Smooth muscle cell of trachea (primary cell): ENCODE data around the gene PDX1. TPM values are rescaled to one million over a fixed set of nuclear protein-coding genes. Genes with fewer than 3 reads are reported as not detected.

Experiments used
- total RNA-seq: library from RNA; depleted of rRNA; stranded (reverse); fragments of >200 nt; gene quantifications from 2 replicates; pipeline ENCODE4 v1.2.1, GENCODE V29; 2014

Gene PDX1
- total RNA-seq, result not detected in 2 replicates

DNA sequence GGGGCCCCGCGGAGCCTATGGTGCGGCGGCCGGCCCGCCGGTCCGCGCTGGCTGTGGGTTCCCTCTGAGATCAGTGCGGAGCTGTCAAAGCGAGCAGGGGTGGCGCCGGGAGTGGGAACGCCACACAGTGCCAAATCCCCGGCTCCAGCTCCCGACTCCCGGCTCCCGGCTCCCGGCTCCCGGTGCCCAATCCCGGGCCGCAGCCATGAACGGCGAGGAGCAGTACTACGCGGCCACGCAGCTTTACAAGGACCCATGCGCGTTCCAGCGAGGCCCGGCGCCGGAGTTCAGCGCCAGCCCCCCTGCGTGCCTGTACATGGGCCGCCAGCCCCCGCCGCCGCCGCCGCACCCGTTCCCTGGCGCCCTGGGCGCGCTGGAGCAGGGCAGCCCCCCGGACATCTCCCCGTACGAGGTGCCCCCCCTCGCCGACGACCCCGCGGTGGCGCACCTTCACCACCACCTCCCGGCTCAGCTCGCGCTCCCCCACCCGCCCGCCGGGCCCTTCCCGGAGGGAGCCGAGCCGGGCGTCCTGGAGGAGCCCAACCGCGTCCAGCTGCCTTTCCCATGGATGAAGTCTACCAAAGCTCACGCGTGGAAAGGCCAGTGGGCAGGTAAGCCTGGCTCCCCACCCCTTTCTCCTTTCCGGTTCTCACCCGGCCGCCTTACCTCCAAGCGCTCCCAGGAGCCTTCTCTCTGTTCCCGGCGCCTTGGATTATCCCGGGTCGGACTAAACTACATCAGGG is at the start of gene PDX1:
Gene PDX1, plus strand, starts transcription at position 67 of the 743 bp plus-strand sequence. Its CDS starts 139 bp downstream, at position 206.

DNA sequence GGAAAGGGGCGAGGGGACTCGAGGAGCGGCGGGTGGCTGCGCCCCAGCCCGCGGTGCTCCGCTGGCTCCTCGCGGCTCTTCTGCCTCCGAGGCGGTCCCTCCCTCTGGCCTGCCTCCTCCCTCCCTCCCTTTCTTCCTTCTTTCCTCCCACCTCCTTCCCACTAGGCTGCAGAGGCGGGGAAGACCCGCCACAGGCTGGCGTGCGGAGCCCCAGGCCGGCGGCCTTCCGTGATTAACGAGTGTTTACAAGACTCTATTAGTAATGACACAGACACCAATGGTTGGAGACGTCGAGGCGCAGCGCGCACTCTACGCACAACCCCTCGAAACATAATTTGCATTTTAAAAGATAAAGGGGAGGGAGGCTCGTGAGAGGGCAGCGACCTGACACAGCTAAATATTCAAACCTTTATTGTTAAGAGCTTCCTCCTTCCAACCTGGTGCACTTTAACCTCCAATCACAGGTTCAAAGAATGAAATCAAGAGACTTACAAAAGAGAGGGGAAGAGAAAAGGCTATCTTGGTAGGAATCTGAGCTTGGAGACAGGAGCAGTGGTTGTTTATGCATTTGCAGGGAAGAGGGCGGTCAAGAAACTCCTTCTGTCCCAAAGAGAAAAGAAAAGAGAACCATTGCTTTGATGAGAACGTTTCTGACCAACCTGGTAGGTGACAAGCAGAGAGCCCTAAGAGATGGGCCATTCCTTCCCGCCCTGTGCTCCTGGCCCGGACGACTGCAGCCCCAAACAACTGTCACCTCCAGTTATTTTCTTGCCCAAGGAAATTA is 49.5 kb downstream of the PDX1 start, which contains the start of gene CDX2:
Gene CDX2, minus strand, starts transcription at position 234 of the 784 bp plus-strand sequence. CDS start 309 bp downstream, outside the sequence.

Other genes starting within 250 kb of the PDX1 start
- gene GSX1, start 127.5 kb upstream of the PDX1 start, total RNA-seq, result not detected in 2 replicates
- gene CDX2, start 49.3 kb downstream of the PDX1 start, total RNA-seq, result not detected in 2 replicates
- gene URAD, start 68.7 kb downstream of the PDX1 start, total RNA-seq, result not detected in 2 replicates
- not detected in 2 replicates for gene FLT3, start 180.6 kb downstream of the PDX1 start, total RNA-seq
- gene PAN3, start 218.5 kb downstream of the PDX1 start, total RNA-seq, result 14.2 and 22.1 TPM in 2 replicates